ENCODE results near the gene POC5. TPM values are rescaled to one million over a fixed set of nuclear protein-coding genes. Genes with fewer than 3 reads are reported as not detected.

Gene POC5
- total and polyA plus RNA-seq, 2 experiments from 2014 or later, result 16.2 to 25.9 TPM

DNA sequence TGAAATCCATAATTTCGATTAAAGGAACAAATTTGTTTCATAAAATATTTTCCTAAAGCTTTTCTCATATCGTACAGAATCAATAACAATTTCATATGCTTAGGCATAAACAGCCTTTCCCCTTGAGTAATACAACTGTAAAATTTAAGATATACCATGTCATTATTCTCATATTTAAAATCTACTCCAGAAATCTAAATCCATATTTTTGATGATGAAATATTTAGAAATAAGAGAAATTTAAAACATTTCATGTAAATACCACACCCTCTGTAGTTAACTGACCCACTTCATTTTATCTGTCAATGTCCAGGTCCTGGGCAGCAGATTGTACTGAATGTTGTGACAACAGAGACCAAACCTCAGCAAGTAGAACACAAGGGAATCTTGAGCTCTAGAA is 5.1 kb downstream of the POC5 start:
- Histone ChIP-seq H3K36me3 (ENCODE audit: insufficient read depth) (0 out of 2 replicates have a peak, but pooled peaks cover 7% of the 10 kb centered on the region), H3K4me1 (ENCODE audit: insufficient read depth) (peaks cover 5% of the 10 kb centered on the region; the same call in 1 of the 2 replicates), H3K27me3 (ENCODE audit: insufficient read depth) (no peaks in the 10 kb centered on the region), H3K4me2 (no peak overlapping the region), H2AFZ (no peak overlapping the region), H4K20me1 (replicated peaks; ENCODE audit: insufficient read depth) (no peaks in the 10 kb centered on the region), H3K9me2 (ENCODE audit: insufficient read depth) (no peaks in the 10 kb centered on the region), H3K27ac (ENCODE audit: low read depth) (no peak overlapping the region), H3K4me3 (no peak overlapping the region), H3K79me2 (replicated peaks; ENCODE audit: insufficient read depth) (peaks cover 43% of the 10 kb centered on the region), H3F3A (replicated peaks; ENCODE audit: low read depth) (peaks cover 7% of the 10 kb centered on the region; the same call in 1 of the 2 replicates)
- ATAC-seq, result no peak
- no peak for TF ChIP-seq STAT1 (IDR thresholded peaks at IDR 0.05; ENCODE audit: unreplicated experiment)
- TF ChIP-seq ZNF462 (CRISPR knock-in tag; IDR thresholded peaks at IDR 0.05), result no peak
- no peak for TF ChIP-seq JUNB (IDR thresholded peaks at IDR 0.05; ENCODE audit: unreplicated experiment)
- no peak for TF ChIP-seq REST (IDR thresholded peaks at IDR 0.05; ENCODE audit: unreplicated experiment)
- no peak for TF ChIP-seq CREB1 (CRISPR knock-in tag; IDR thresholded peaks at IDR 0.05; ENCODE audit: low read depth)
- TF ChIP-seq NANOG (IDR thresholded peaks at IDR 0.05; ENCODE audit: borderline replicate concordance), result no peak
- no peak for TF ChIP-seq ZNF114 (CRISPR knock-in tag; IDR thresholded peaks at IDR 0.05)
- TF ChIP-seq POLR2AphosphoS5 (IDR thresholded peaks at IDR 0.05; ENCODE audit: low read depth), result no peak
- TF ChIP-seq, protein P1, sequence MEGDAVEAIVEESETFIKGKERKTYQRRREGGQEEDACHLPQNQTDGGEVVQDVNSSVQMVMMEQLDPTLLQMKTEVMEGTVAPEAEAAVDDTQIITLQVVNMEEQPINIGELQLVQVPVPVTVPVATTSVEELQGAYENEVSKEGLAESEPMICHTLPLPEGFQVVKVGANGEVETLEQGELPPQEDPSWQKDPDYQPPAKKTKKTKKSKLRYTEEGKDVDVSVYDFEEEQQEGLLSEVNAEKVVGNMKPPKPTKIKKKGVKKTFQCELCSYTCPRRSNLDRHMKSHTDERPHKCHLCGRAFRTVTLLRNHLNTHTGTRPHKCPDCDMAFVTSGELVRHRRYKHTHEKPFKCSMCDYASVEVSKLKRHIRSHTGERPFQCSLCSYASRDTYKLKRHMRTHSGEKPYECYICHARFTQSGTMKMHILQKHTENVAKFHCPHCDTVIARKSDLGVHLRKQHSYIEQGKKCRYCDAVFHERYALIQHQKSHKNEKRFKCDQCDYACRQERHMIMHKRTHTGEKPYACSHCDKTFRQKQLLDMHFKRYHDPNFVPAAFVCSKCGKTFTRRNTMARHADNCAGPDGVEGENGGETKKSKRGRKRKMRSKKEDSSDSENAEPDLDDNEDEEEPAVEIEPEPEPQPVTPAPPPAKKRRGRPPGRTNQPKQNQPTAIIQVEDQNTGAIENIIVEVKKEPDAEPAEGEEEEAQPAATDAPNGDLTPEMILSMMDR (conservative IDR thresholded peaks at IDR 0.05; ENCODE audit: low read depth in 2 of 2), result no peak
- no peak for TF ChIP-seq EZH2phosphoT487 (IDR thresholded peaks at IDR 0.05; ENCODE audit: unreplicated experiment)
- no peak for TF ChIP-seq EZH2 (IDR thresholded peaks at IDR 0.05; ENCODE audit: low read depth, unreplicated experiment)
- TF ChIP-seq ZNF331 (CRISPR knock-in tag; IDR thresholded peaks at IDR 0.05; ENCODE audit: low read depth), result no peak
- TF ChIP-seq, protein P2, sequence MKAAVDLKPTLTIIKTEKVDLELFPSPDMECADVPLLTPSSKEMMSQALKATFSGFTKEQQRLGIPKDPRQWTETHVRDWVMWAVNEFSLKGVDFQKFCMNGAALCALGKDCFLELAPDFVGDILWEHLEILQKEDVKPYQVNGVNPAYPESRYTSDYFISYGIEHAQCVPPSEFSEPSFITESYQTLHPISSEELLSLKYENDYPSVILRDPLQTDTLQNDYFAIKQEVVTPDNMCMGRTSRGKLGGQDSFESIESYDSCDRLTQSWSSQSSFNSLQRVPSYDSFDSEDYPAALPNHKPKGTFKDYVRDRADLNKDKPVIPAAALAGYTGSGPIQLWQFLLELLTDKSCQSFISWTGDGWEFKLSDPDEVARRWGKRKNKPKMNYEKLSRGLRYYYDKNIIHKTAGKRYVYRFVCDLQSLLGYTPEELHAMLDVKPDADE (IDR thresholded peaks at IDR 0.05), result no peak
- Mint-ChIP-seq H3K4me1 (peaks cover 8% of the 10 kb centered on the region), H3K9me3 (no peaks in the 10 kb centered on the region), H3K27me3 (ENCODE audit: insufficient read depth, low read depth, poor library complexity) (peaks cover 2% of the 10 kb centered on the region), H3K4me3 (no peak overlapping the region), H3K27ac (no peak overlapping the region), H3K36me3 (ENCODE audit: low read depth) (peaks cover 8% of the 10 kb centered on the region; the same call in 2 of the 3 replicates)
- DNase-seq (ENCODE audit: low spot score), result no peak

Measured in GM23338 (cell line).